Parathyroid adenoma (tissue), 2 donors: ENCODE measurements around the gene UCN.

Experiments
- H2AFZ ChIP-seq: fragments of 300-600 bp; sonication (generic); one replicate; pipeline ENCODE4 v1.7.0; 2017; ENCODE audit warnings: antibody characterized with exemption, mild to moderate bottlenecking
- H3K27ac ChIP-seq: fragments of 300-600 bp; sonication (generic); one replicate; pipeline ENCODE4 v1.7.0; 2017
- H3K27me3 ChIP-seq: fragments of 300-600 bp; sonication (generic); one replicate; pipeline ENCODE4 v1.7.0; 2017; ENCODE audit warnings: low read length; ENCODE audit not compliant: control insufficient read depth, insufficient read depth
- H3K36me3 ChIP-seq: fragments of 300-600 bp; sonication (generic); one replicate; pipeline ENCODE4 v1.7.0; 2017; ENCODE audit warnings: low read length; ENCODE audit not compliant: control insufficient read depth, insufficient read depth
- H3K4me1 ChIP-seq: fragments of 300-600 bp; sonication (generic); one replicate; pipeline ENCODE4 v1.7.0; 2017; ENCODE audit warnings: control low read depth
- H3K4me2 ChIP-seq: fragments of 300-600 bp; sonication (generic); one replicate; pipeline ENCODE4 v1.7.0; 2017; ENCODE audit warnings: low read length
- H3K4me3 ChIP-seq: fragments of 300-600 bp; sonication (generic); one replicate; pipeline ENCODE4 v1.7.0; 2017; ENCODE audit warnings: low read depth, low read length
- H3K79me2 ChIP-seq: fragments of 300-600 bp; sonication (generic); one replicate; pipeline ENCODE4 v1.7.0; 2017; ENCODE audit warnings: control low read depth
- H3K9ac ChIP-seq: fragments of 300-600 bp; sonication (generic); one replicate; pipeline ENCODE4 v1.7.0; 2017; ENCODE audit warnings: mild to moderate bottlenecking
- H3K9me3 ChIP-seq: fragments of 300-600 bp; sonication (generic); one replicate; pipeline ENCODE4 v1.7.0; 2017; ENCODE audit warnings: low read length; ENCODE audit not compliant: control insufficient read depth
- CTCF ChIP-seq: fragments of 300-600 bp; sonication (generic); IDR thresholded peaks from one replicate; pipeline ENCODE4 v1.7.0; 2017; ENCODE audit warnings: antibody characterized with exemption, mild to moderate bottlenecking
- donor health status: primary hyperparathyroidism.

UCN gene

GRCh38 chr2:27336173-27336572 is 27.9 kb upstream of the UCN start:
- Histone ChIP-seq H2AFZ (no peak overlapping the region), H3K4me1 (no peaks in the 10 kb centered on the region), H3K36me3 (no peaks in the 10 kb centered on the region), H3K27ac (no peak overlapping the region), H3K4me2 (no peak overlapping the region), H3K79me2 (no peaks in the 10 kb centered on the region), H3K27me3 (no peaks in the 10 kb centered on the region), H3K4me3 (no peak overlapping the region), H3K9me3 (no peaks in the 10 kb centered on the region), H3K9ac (no peak overlapping the region)
- TF ChIP-seq CTCF = no peak

GRCh38 chr2:27335311-27335710 is 27.1 kb upstream of the UCN start:
- Histone ChIP-seq H3K4me3 (no peak overlapping the region), H2AFZ (no peak overlapping the region), H3K9ac (no peak overlapping the region), H3K4me2 (no peak overlapping the region), H3K9me3 (no peaks in the 10 kb centered on the region), H3K27me3 (no peaks in the 10 kb centered on the region), H3K4me1 (no peaks in the 10 kb centered on the region), H3K27ac (no peak overlapping the region), H3K79me2 (no peaks in the 10 kb centered on the region), H3K36me3 (no peaks in the 10 kb centered on the region)
- no peak for TF ChIP-seq CTCF

GRCh38 chr2:27324720-27325119 is 16.5 kb upstream of the UCN start:
- H2AFZ ChIP-seq = no peak overlapping the region
- H3K79me2 ChIP-seq = no peaks in the 10 kb centered on the region
- H3K27ac ChIP-seq = no peak overlapping the region
- H3K27me3 ChIP-seq = no peaks in the 10 kb centered on the region
- no peaks in the 10 kb centered on the region for H3K36me3 ChIP-seq
- H3K4me2 ChIP-seq = no peak overlapping the region
- no peaks in the 10 kb centered on the region for H3K9me3 ChIP-seq
- H3K4me3 ChIP-seq = no peak overlapping the region
- TF ChIP-seq CTCF = no peak
- no peak overlapping the region for H3K9ac ChIP-seq
- peaks cover 18% of the 10 kb centered on the region for H3K4me1 ChIP-seq

GRCh38 chr2:27323596-27324285 is 15.5 kb upstream of the UCN start:
- no peak for TF ChIP-seq CTCF
- no peaks in the 10 kb centered on the region for H3K36me3 ChIP-seq

More at GRCh38 chr2:27323596-27324285, 15.5 kb upstream of the UCN start:
- Histone ChIP-seq H3K9ac (peak overlapping the region; percentile 95), H3K79me2 (no peaks in the 10 kb centered on the region), H3K27me3 (no peaks in the 10 kb centered on the region), H2AFZ (peak overlapping the region; percentile 90), H3K4me2 (peak overlapping the region; percentile 96), H3K4me1 (peaks cover 18% of the 10 kb centered on the region), H3K4me3 (peak overlapping the region; percentile 95), H3K27ac (peak overlapping the region; percentile 97), H3K9me3 (no peaks in the 10 kb centered on the region)
